WTC11 (cell line): Measurements from ENCODE around the gene TENT4B. TPM values are rescaled to one million over a fixed set of nuclear protein-coding genes. Genes with fewer than 3 reads are reported as not detected.

Experiments used
- ATAC-seq: fragments of 200-7000 bp; cut with Tn5 transposase; 2 replicates; pipeline ENCODE4 v1.10.0; 2021; ENCODE audit warnings: mild to moderate bottlenecking, moderate library complexity
- CTCF ChIA-PET: fragments of 300-600 bp; sonication (Branson Sonifier 250); formaldehyde crosslinking; loops from one replicate; lab custom pipeline; 2021; ENCODE audit warnings: antibody characterized with exemption; lab: Charles Lee
- POLR2A ChIA-PET: fragments of 350-600 bp; sonication (Branson Sonifier 250); formaldehyde crosslinking; loops from one replicate; lab custom pipeline; 2021; ENCODE audit warnings: antibody characterized with exemption; lab: Charles Lee
- DNase-seq: peaks from one replicate; pipeline ENCODE4 v3.0.0; 2021; ENCODE audit warnings: low spot score
- H3K27ac Mint-ChIP-seq: 2 replicates; pipeline ENCODE4 v1.8.0; 2021; ENCODE audit warnings: mixed read lengths
- H3K27me3 Mint-ChIP-seq: 2 replicates; pipeline ENCODE4 v1.8.0; 2021; ENCODE audit warnings: low read depth, mild to moderate bottlenecking, moderate library complexity, mixed read lengths
- H3K36me3 Mint-ChIP-seq: 2 replicates; pipeline ENCODE4 v1.8.0; 2021; ENCODE audit warnings: mixed read lengths
- H3K4me1 Mint-ChIP-seq: 2 replicates; pipeline ENCODE4 v1.8.0; 2022; ENCODE audit warnings: mixed read lengths
- H3K4me3 Mint-ChIP-seq: 2 replicates; pipeline ENCODE4 v1.8.0; 2021; ENCODE audit warnings: mild to moderate bottlenecking, moderate library complexity, mixed read lengths
- H3K9me3 Mint-ChIP-seq: 2 replicates; pipeline ENCODE4 v1.8.0; 2021; ENCODE audit warnings: mixed read lengths
- JAZF1 ChIP-seq: fragments of 250-450 bp; sonication (Bioruptor Pico); IDR thresholded peaks from 2 replicates; pipeline ENCODE4 v1.9.0; 2021; ENCODE audit warnings: moderate library complexity, mild to moderate bottlenecking, inconsistent platforms
- MYBL2 ChIP-seq: sonication (generic); formaldehyde crosslinking; IDR thresholded peaks from 2 replicates; pipeline ENCODE4 v1.8.1; 2023; ENCODE audit warnings: mild to moderate bottlenecking, moderate library complexity, missing genetic modification reagents
- SP1 ChIP-seq: sonication (generic); formaldehyde crosslinking; conservative IDR thresholded peaks from 2 replicates; pipeline ENCODE4 v1.8.1; 2022; ENCODE audit warnings: missing genetic modification reagents
- TCF7 ChIP-seq: sonication (generic); formaldehyde crosslinking; IDR thresholded peaks from 2 replicates; pipeline ENCODE4 v1.8.0; 2022; ENCODE audit warnings: mild to moderate bottlenecking, low read depth, missing genetic modification reagents, moderate library complexity
- ZNF232 ChIP-seq: sonication (generic); formaldehyde crosslinking; IDR thresholded peaks from 2 replicates; pipeline ENCODE4 v1.8.0; 2022; ENCODE audit warnings: mild to moderate bottlenecking, missing genetic modification reagents
- ZNF263 ChIP-seq: sonication (generic); formaldehyde crosslinking; IDR thresholded peaks from 2 replicates; pipeline ENCODE4 v1.8.1; 2022; ENCODE audit warnings: low read depth, mild to moderate bottlenecking, moderate library complexity, missing genetic modification reagents
- total RNA-seq: library from RNA; stranded (reverse); gene quantifications from 3 replicates; pipeline ENCODE4 v1.2.3, GENCODE V29; 2021
- TF ChIP-seq, protein P1 (sequence below): sonication (generic); formaldehyde crosslinking; IDR thresholded peaks from 2 replicates; pipeline ENCODE4 v1.8.1; 2023; ENCODE audit warnings: mild to moderate bottlenecking, missing genetic modification reagents
- TF ChIP-seq, protein P2 (sequence below): fragments of 250-450 bp; sonication (Bioruptor Pico); IDR thresholded peaks from 2 replicates; pipeline ENCODE4 v1.9.0; 2021; ENCODE audit warnings: mild to moderate bottlenecking, borderline replicate concordance
- TF ChIP-seq, protein P3 (sequence below): sonication (generic); formaldehyde crosslinking; IDR thresholded peaks from 2 replicates; pipeline ENCODE4 v1.8.1; 2023; ENCODE audit warnings: mild to moderate bottlenecking, missing genetic modification reagents, moderate library complexity
- TF ChIP-seq, protein P4 (sequence below): sonication (generic); formaldehyde crosslinking; IDR thresholded peaks from 2 replicates; pipeline ENCODE4 v1.8.1; 2023; ENCODE audit warnings: mild to moderate bottlenecking, missing genetic modification reagents, borderline replicate concordance
- TF ChIP-seq, protein P5 (sequence below): sonication (generic); formaldehyde crosslinking; IDR thresholded peaks from 2 replicates; pipeline ENCODE4 v1.8.0; 2023; ENCODE audit warnings: missing genetic modification reagents, mild to moderate bottlenecking, borderline replicate concordance

Gene TENT4B
- total RNA-seq, 1 experiment from 2014 or later, result 14.3 TPM

DNA sequence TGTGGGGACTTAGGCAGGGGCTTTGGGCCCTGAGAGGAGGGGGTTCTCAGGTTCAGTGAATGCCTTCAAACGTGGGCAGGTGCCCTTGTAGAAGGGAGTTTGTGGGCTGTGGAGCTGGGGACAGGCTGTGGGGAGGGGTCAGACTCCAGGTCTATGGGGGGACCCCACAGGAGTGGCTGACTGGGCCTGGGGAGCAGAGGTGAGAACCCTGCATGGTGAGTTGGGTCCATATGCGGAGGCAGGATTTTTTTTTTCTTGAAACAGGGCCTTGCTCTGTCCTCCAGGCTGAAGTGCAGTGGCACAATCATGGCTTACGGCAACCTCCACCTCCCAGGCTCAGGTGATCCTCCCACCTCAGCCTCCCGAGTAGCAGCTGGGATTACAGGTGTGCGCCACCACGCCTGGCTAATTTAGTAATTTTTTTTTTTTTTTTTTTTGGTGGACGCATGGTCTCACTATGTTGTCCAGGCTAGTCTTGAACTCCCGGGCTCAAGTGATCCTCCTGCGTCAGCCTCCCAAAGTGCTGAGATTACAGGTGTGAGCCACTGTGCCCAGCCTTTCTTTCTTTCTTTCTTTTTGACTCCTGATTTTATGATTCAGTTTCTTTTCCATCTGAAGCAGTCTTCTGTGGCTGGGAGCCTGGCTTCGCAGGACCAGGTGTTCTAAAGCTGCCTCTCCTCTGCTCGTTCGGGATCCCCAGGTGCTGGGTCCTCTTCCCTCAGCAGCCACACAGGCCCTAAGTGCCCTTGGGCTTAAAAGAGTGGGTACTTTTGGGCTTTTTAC, 94.2 kb downstream of the TENT4B start (continued):
- TF ChIP-seq, protein P1, sequence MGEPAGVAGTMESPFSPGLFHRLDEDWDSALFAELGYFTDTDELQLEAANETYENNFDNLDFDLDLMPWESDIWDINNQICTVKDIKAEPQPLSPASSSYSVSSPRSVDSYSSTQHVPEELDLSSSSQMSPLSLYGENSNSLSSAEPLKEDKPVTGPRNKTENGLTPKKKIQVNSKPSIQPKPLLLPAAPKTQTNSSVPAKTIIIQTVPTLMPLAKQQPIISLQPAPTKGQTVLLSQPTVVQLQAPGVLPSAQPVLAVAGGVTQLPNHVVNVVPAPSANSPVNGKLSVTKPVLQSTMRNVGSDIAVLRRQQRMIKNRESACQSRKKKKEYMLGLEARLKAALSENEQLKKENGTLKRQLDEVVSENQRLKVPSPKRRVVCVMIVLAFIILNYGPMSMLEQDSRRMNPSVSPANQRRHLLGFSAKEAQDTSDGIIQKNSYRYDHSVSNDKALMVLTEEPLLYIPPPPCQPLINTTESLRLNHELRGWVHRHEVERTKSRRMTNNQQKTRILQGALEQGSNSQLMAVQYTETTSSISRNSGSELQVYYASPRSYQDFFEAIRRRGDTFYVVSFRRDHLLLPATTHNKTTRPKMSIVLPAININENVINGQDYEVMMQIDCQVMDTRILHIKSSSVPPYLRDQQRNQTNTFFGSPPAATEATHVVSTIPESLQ (CRISPR knock-in tag), result no peak

DNA sequence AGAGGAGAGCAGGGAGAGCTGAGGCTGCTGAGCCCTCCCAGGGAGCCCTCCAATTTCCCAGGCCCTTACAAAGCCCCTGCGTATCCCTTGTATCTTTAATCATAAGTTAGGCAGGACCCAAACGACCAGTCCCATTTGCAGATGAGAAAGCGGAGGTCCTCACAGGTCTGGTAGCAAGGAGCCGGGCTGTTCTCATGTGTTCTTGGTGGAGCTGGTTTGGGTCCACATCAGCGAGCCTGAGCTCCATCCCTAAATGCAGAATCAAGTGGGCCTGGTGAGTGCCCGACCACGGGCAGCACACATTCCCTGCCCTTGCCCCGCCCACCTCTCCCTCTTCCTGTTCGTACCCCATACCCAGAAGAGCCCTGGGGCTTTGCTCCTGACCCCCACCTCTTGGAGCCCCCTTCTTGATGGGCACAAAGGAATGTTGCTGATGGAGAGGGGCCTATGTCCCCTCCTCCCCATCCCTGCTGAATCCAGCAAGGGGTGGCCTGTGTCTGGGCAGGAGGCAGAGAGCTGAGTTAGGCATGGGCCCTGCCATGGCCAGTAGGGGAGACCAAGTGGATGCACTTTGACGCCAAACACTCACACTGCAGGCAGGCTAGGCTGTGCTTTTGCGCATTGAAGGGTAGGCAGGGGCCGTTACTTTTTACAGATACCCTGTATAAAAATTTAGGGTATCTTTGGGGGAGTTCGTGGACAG, 95.0 kb downstream of the TENT4B start:
- ATAC-seq (peak; percentile 11; the same call in 1 of the 2 replicates), DNase-seq (no peak)
- CTCF ChIA-PET, result interaction anchor here (1.1 to 1.6 kb wide), 3 partner anchors 13 to 223 kb away, joined by 4 to 5 read pairs (median 4); partner anchors contain the start of gene CNEP1R1
- Mint-ChIP-seq H3K4me1 (peaks cover 37% of the 10 kb centered on the region), H3K4me3 (peak overlapping the region; percentile 38; the same call in 1 of the 2 replicates), H3K9me3 (no peaks in the 10 kb centered on the region), H3K27me3 (peaks cover 25% of the 10 kb centered on the region), H3K36me3 (no peaks in the 10 kb centered on the region), H3K27ac (no peak overlapping the region)
- no peak for TF ChIP-seq JAZF1 (CRISPR knock-in tag)
- TF ChIP-seq SP1, result no peak
- TF ChIP-seq, protein P2, sequence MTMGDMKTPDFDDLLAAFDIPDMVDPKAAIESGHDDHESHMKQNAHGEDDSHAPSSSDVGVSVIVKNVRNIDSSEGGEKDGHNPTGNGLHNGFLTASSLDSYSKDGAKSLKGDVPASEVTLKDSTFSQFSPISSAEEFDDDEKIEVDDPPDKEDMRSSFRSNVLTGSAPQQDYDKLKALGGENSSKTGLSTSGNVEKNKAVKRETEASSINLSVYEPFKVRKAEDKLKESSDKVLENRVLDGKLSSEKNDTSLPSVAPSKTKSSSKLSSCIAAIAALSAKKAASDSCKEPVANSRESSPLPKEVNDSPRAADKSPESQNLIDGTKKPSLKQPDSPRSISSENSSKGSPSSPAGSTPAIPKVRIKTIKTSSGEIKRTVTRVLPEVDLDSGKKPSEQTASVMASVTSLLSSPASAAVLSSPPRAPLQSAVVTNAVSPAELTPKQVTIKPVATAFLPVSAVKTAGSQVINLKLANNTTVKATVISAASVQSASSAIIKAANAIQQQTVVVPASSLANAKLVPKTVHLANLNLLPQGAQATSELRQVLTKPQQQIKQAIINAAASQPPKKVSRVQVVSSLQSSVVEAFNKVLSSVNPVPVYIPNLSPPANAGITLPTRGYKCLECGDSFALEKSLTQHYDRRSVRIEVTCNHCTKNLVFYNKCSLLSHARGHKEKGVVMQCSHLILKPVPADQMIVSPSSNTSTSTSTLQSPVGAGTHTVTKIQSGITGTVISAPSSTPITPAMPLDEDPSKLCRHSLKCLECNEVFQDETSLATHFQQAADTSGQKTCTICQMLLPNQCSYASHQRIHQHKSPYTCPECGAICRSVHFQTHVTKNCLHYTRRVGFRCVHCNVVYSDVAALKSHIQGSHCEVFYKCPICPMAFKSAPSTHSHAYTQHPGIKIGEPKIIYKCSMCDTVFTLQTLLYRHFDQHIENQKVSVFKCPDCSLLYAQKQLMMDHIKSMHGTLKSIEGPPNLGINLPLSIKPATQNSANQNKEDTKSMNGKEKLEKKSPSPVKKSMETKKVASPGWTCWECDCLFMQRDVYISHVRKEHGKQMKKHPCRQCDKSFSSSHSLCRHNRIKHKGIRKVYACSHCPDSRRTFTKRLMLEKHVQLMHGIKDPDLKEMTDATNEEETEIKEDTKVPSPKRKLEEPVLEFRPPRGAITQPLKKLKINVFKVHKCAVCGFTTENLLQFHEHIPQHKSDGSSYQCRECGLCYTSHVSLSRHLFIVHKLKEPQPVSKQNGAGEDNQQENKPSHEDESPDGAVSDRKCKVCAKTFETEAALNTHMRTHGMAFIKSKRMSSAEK (CRISPR knock-in tag), result no peak
- no peak for TF ChIP-seq MYBL2 (CRISPR knock-in tag)
- TF ChIP-seq, protein P3, sequence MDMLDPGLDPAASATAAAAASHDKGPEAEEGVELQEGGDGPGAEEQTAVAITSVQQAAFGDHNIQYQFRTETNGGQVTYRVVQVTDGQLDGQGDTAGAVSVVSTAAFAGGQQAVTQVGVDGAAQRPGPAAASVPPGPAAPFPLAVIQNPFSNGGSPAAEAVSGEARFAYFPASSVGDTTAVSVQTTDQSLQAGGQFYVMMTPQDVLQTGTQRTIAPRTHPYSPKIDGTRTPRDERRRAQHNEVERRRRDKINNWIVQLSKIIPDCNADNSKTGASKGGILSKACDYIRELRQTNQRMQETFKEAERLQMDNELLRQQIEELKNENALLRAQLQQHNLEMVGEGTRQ (CRISPR knock-in tag), result no peak
- TF ChIP-seq ZNF263 (CRISPR knock-in tag), result no peak
- TF ChIP-seq TCF7 (CRISPR knock-in tag), result no peak
- TF ChIP-seq, protein P4, sequence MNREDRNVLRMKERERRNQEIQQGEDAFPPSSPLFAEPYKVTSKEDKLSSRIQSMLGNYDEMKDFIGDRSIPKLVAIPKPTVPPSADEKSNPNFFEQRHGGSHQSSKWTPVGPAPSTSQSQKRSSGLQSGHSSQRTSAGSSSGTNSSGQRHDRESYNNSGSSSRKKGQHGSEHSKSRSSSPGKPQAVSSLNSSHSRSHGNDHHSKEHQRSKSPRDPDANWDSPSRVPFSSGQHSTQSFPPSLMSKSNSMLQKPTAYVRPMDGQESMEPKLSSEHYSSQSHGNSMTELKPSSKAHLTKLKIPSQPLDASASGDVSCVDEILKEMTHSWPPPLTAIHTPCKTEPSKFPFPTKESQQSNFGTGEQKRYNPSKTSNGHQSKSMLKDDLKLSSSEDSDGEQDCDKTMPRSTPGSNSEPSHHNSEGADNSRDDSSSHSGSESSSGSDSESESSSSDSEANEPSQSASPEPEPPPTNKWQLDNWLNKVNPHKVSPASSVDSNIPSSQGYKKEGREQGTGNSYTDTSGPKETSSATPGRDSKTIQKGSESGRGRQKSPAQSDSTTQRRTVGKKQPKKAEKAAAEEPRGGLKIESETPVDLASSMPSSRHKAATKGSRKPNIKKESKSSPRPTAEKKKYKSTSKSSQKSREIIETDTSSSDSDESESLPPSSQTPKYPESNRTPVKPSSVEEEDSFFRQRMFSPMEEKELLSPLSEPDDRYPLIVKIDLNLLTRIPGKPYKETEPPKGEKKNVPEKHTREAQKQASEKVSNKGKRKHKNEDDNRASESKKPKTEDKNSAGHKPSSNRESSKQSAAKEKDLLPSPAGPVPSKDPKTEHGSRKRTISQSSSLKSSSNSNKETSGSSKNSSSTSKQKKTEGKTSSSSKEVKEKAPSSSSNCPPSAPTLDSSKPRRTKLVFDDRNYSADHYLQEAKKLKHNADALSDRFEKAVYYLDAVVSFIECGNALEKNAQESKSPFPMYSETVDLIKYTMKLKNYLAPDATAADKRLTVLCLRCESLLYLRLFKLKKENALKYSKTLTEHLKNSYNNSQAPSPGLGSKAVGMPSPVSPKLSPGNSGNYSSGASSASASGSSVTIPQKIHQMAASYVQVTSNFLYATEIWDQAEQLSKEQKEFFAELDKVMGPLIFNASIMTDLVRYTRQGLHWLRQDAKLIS (CRISPR knock-in tag), result no peak
- TF ChIP-seq ZNF232, result no peak
- TF ChIP-seq, protein P5, sequence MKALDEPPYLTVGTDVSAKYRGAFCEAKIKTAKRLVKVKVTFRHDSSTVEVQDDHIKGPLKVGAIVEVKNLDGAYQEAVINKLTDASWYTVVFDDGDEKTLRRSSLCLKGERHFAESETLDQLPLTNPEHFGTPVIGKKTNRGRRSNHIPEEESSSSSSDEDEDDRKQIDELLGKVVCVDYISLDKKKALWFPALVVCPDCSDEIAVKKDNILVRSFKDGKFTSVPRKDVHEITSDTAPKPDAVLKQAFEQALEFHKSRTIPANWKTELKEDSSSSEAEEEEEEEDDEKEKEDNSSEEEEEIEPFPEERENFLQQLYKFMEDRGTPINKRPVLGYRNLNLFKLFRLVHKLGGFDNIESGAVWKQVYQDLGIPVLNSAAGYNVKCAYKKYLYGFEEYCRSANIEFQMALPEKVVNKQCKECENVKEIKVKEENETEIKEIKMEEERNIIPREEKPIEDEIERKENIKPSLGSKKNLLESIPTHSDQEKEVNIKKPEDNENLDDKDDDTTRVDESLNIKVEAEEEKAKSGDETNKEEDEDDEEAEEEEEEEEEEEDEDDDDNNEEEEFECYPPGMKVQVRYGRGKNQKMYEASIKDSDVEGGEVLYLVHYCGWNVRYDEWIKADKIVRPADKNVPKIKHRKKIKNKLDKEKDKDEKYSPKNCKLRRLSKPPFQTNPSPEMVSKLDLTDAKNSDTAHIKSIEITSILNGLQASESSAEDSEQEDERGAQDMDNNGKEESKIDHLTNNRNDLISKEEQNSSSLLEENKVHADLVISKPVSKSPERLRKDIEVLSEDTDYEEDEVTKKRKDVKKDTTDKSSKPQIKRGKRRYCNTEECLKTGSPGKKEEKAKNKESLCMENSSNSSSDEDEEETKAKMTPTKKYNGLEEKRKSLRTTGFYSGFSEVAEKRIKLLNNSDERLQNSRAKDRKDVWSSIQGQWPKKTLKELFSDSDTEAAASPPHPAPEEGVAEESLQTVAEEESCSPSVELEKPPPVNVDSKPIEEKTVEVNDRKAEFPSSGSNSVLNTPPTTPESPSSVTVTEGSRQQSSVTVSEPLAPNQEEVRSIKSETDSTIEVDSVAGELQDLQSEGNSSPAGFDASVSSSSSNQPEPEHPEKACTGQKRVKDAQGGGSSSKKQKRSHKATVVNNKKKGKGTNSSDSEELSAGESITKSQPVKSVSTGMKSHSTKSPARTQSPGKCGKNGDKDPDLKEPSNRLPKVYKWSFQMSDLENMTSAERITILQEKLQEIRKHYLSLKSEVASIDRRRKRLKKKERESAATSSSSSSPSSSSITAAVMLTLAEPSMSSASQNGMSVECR (CRISPR knock-in tag), result no peak
- POLR2A ChIA-PET, result no interaction called here
